ENCODE measurements around the gene TBC1D25.

Gene TBC1D25

GRCh38 chrX:48611703-48612102 is 72.2 kb downstream of the TBC1D25 start:
- no peak for DNase-seq
